H1 (cell line): Measurements from ENCODE around the gene CHAD.

Experiments
- ATF3 ChIP-seq: IDR thresholded peaks from 2 replicates; pipeline ENCODE4 v1.6.1; 2011; ENCODE audit warnings: low read depth, mild to moderate bottlenecking, low read length; ENCODE audit not compliant: insufficient read depth
- CTCF ChIP-seq, 3 experiments: IDR thresholded peaks; 1 replicate in 2 of 3; 2 replicates in 1 of 3; pipeline versions ENCODE4 v1.5.1 to v1.6.1; 2011; ENCODE audit warnings: low read length in 3 of 3, mild to moderate bottlenecking in 3 of 3, inconsistent platforms in 2 of 3, low read depth in 1 of 3, moderate library complexity in 1 of 3; ENCODE audit not compliant: insufficient read depth in 1 of 3; ENCODE audit errors: control extremely low read depth in 1 of 3
- NRF1 ChIP-seq: IDR thresholded peaks from 2 replicates; pipeline ENCODE4 v1.6.1; 2011; ENCODE audit warnings: mild to moderate bottlenecking, low read depth, low read length, improper control_type of control experiment
- POLR2A ChIP-seq, 2 experiments: IDR thresholded peaks; 1 replicate in 1 of 2; 2 replicates in 1 of 2; pipeline ENCODE4 v1.6.1; 2011; ENCODE audit warnings: low read depth in 2 of 2, low read length in 2 of 2, mild to moderate bottlenecking in 2 of 2; ENCODE audit errors: control extremely low read depth in 1 of 2

- TF ChIP-seq CTCF (IDR thresholded peaks at IDR 0.05; ENCODE audit: control extremely low read depth in 1 of 3, insufficient read depth in 1 of 3, low read depth in 1 of 3, low read length in 3 of 3), result no peak
- TF ChIP-seq POLR2A (IDR thresholded peaks at IDR 0.05; ENCODE audit: control extremely low read depth in 1 of 2, low read depth in 2 of 2, low read length in 2 of 2), result no peak
- no peak for TF ChIP-seq NRF1
- no peak for TF ChIP-seq ATF3
These were observed 9.7 kb downstream of the CHAD start for GRCh38 chr17:50458701-50459676.
